AG04450 (cell line): ENCODE results near the gene ANO1. TPM values are rescaled to one million over a fixed set of nuclear protein-coding genes. Genes with fewer than 3 reads are reported as not detected.

Experiments used
- CTCF ChIA-PET: fragments of 300-600, 350-600 bp; formaldehyde crosslinking; extraction: SDS; loops from one replicate; lab custom pipeline; 2022; ENCODE audit warnings: antibody characterized with exemption, inconsistent platforms; lab: Charles Lee
- POLR2A ChIA-PET: fragments of 350-600 bp; formaldehyde crosslinking; extraction: SDS; loops from one replicate; lab custom pipeline; 2021; ENCODE audit warnings: antibody characterized with exemption, inconsistent platforms; lab: Yijun Ruan, JAX
- DNase-seq: peaks from one replicate; pipeline ENCODE4 v3.0.0-alpha.2; 2011; ENCODE audit warnings: low read depth, low spot score
- H3K27ac ChIP-seq: one replicate; pipeline ENCODE4 v1.5.1; 2012; ENCODE audit warnings: low read depth, low read length, control low read depth
- H3K27me3 ChIP-seq: one replicate; pipeline ENCODE4 v1.6.0; 2012; ENCODE audit warnings: low read length; ENCODE audit not compliant: control insufficient read depth, insufficient read depth
- H3K4me3 ChIP-seq: 2 replicates; pipeline ENCODE4 v1.5.1; 2011; ENCODE audit warnings: mild to moderate bottlenecking, low read depth, low read length, control low read depth
- H3K9me3 ChIP-seq: 2 replicates; pipeline ENCODE4 v1.5.1; 2012; ENCODE audit warnings: low read length; ENCODE audit not compliant: control insufficient read depth, insufficient read depth
- polyA plus RNA-seq: library from polyadenylated mRNA; depleted of rRNA; stranded (reverse); fragments of >200 nt; gene quantifications from 2 replicates; pipeline ENCODE4 v1.2.3, GENCODE V29; 2011
- TF ChIP-seq, protein P1 (sequence below): IDR thresholded peaks from 2 replicates; pipeline ENCODE4 v1.5.1; 2011; ENCODE audit warnings: low read depth, low read length, control low read depth, inconsistent platforms

Gene ANO1
- polyA plus RNA-seq, 1 experiment: 10.3 TPM

DNA sequence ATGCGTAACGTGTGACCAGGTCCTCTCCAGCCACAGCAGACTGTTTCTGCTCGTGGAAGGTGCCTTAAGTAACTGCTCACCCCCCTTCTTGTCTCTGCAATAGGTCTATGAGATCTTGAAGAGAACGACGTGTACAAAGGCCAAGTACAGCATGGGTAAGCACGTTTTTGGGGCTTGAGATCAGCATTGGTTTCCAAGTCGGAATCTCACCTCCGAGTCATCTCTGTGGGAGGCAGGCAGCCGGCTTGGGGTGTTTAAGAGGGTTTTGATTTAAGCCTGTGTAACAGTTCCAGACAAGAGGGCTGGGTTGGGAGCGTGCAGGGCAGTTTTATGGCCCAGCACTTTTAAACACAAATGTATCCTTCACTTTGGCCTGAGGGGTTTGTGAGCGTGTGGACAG, 30.1 kb downstream of the ANO1 start:
- POLR2A ChIA-PET: no interaction called here

DNA sequence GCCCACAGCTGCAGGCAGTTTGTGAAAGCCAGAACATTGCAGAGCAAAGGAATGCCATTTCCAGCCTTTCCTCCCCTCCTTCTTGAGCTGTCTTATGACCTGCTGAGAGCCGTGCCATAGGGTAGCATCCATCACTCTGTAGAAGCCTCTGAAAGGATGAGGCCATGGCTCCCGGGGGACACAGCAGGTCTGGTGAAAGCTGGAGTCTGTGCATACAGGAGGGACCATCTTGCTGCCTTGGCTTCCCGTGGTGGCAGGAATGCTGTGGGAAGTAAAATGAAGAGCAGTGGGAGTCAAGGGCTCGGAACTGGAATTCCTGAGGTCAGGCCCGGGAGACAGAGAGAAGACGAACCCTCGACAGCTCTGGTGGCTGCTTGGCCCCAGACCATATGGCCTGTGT, 30.9 kb downstream of the ANO1 start:
- Histone ChIP-seq H3K27me3 (peaks cover 5% of the 10 kb centered on the region), H3K9me3 (no peaks in the 10 kb centered on the region; the same call in 1 of the 2 replicates), H3K27ac (no peak overlapping the region), H3K4me3 (no peak overlapping the region)
- no peak for DNase-seq
- TF ChIP-seq, protein P1, sequence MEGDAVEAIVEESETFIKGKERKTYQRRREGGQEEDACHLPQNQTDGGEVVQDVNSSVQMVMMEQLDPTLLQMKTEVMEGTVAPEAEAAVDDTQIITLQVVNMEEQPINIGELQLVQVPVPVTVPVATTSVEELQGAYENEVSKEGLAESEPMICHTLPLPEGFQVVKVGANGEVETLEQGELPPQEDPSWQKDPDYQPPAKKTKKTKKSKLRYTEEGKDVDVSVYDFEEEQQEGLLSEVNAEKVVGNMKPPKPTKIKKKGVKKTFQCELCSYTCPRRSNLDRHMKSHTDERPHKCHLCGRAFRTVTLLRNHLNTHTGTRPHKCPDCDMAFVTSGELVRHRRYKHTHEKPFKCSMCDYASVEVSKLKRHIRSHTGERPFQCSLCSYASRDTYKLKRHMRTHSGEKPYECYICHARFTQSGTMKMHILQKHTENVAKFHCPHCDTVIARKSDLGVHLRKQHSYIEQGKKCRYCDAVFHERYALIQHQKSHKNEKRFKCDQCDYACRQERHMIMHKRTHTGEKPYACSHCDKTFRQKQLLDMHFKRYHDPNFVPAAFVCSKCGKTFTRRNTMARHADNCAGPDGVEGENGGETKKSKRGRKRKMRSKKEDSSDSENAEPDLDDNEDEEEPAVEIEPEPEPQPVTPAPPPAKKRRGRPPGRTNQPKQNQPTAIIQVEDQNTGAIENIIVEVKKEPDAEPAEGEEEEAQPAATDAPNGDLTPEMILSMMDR: no peak
- ChIA-PET POLR2A (no interaction called here), CTCF (no interaction called here)

More for the DNA sequence above, 30.1 kb downstream of the ANO1 start:
- TF ChIP-seq, protein P1: no peak
- Histone ChIP-seq H3K27ac (no peak overlapping the region), H3K4me3 (no peak overlapping the region), H3K9me3 (no peaks in the 10 kb centered on the region; the same call in 1 of the 2 replicates), H3K27me3 (peaks cover 5% of the 10 kb centered on the region)
- peak; percentile 43 for DNase-seq
- CTCF ChIA-PET: no interaction called here

DNA sequence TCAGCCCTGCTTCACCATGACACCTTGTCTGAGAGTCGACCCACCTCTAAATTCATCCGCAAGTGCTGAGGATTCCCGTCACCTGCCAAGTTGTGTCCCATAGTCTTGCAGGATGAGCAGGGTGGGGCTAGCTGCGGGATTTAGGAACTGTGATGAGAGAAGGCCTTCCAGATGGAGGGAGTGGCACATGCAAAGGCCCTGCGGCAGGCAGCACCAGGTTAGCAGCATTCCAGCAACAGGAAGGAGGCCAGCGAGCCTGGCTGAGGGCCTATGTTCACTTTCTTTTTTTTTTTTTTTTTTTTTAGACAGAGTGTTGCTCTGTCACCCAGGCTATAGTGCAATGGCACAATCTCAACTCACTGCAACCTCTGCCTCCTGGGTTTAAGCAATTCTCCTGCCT, 31.8 kb downstream of the ANO1 start:
- ChIA-PET POLR2A (no interaction called here), CTCF (no interaction called here)
- DNase-seq: no peak
- Histone ChIP-seq H3K4me3 (no peak overlapping the region), H3K27me3 (peaks cover 2% of the 10 kb centered on the region), H3K9me3 (no peaks in the 10 kb centered on the region; the same call in 1 of the 2 replicates), H3K27ac (no peak overlapping the region)
- TF ChIP-seq, protein P1: no peak

DNA sequence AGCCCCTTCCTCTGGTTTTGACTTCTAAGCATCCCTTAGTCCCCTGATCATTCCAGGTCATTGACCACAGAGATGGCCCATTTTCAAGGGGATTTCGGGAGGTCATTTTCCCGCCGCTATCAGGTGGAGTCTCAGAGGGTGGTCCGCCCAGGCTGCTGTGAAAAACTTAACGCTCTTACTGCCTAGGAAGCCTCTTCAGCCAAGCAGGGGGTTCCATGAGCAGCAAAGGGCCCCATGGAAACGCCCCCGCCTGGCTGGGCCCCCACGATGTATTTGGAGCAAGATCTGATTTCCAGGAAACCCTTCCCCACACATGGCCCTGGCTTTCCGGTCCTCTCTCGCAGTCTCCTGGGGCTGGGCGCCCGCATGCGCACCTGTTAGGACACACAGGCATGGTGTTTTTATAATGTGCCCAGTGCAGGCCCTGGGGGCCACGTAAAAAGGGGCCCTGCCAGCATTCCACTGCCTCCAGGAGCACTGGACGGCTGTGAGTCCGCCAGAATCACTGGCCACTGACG, 32.5 kb downstream of the ANO1 start:
- no peak overlapping the region for H3K27ac ChIP-seq
- no peak overlapping the region for H3K4me3 ChIP-seq
- TF ChIP-seq, protein P1: no peak
- H3K27me3 ChIP-seq: no peaks in the 10 kb centered on the region
- POLR2A ChIA-PET: no interaction called here
- H3K9me3 ChIP-seq: no peaks in the 10 kb centered on the region; the same call in 1 of the 2 replicates
- CTCF ChIA-PET: no interaction called here
- no peak for DNase-seq

DNA sequence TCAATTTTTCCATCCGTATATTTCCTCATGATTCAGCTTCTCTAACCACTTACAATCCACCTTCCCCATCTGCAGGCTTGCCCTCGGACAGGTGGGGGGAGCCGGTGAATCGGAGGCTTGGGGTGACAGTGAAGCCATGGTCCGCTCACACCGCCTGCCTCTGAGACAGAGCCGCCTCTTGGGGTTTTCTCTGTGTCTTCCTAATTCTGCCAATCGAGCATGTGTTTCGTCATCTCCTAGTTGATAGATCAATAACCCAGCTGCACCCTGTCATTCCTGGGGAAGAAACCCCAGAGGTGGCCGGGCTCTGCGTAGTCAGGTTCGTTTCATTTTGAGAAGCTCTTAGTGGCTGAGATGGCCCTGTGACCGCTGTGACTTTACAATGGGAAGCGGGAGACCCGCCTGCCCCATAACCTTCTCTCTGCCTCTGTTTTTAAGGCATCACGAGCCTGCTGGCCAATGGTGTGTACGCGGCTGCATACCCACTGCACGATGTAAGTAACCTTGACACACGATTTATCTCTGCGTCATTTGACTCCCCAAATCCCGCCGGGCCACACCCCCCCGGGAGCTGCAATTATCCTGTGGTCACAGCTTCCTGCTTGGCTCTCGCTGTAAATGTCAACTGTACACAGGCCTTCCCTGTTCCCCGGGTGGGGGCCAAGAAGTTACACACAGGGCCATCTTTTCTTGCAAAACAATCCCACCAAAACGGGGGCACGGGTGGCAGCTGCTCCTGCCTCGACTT, 33.3 kb downstream of the ANO1 start:
- no peaks in the 10 kb centered on the region for H3K27me3 ChIP-seq
- no peak overlapping the region for H3K4me3 ChIP-seq
- no peak overlapping the region for H3K27ac ChIP-seq
- peak; percentile 27 for DNase-seq
- POLR2A ChIA-PET: no interaction called here
- H3K9me3 ChIP-seq: no peaks in the 10 kb centered on the region; the same call in 1 of the 2 replicates
- TF ChIP-seq, protein P1: no peak
- CTCF ChIA-PET: interaction anchor here (0.6 kb wide), 1 partner anchor 10 kb away, joined by 6 read pairs; no protein-coding TSS in a partner anchor
